Activated CD8-positive, alpha-beta memory T cell treated with anti-CD3 and anti-CD28 coated beads, Interleukin-2, amount 50 U/mL, for 1 hour (primary cell): ENCODE measurements around the gene MTX1.
"Not testable (repeated sequence)": the region's sequence is repeated elsewhere in the genome, so short reads cannot be mapped to it uniquely, and the experiment has no call there.

Experiments
- DNase-seq: peaks from one replicate; pipeline ENCODE4 v3.0.0-alpha.2; 2020; ENCODE audit errors: extremely low read depth

Gene MTX1

DNA sequence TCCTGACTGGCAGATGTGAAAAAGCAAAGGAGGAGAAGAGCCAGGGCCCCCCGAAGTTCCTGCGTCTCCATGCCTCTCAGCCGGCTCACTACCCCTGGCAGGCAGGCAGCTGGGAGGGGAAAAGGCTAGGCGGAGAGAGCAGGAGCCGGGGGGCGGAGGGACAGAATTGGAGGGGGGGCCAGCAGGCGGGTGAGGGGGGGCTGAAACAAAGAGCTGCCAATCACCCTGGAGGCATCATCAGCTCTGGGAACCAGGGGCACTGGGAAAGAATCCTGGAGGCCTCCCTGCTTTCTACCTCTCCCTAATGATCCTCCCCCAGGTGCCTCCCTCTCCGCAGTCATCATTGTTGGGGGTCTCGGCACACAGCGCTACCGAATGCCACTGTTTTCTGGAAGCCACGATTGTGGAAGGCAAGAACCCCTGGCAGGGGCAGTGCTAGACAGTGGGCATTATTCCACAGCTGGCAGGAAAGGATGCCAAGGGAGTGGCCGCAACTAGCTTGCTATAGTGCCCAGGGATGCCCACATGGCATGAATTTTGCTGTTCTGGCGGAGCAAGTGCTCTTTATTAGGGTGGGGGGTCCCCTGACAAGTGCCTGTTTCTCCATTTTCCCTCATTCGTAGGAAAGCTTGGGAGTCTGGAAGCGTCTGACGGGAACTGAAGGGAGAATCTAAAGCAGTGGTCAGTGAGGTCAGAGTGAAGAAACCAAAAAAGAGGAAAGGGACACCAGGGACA, 522 bp upstream of the MTX1 start, which contains the start of gene THBS3:
TSS of gene THBS3 (minus strand) at position 92 of the 735 bp plus-strand sequence. CDS start at position 71, 21 bp downstream.
- no peak for DNase-seq

DNA sequence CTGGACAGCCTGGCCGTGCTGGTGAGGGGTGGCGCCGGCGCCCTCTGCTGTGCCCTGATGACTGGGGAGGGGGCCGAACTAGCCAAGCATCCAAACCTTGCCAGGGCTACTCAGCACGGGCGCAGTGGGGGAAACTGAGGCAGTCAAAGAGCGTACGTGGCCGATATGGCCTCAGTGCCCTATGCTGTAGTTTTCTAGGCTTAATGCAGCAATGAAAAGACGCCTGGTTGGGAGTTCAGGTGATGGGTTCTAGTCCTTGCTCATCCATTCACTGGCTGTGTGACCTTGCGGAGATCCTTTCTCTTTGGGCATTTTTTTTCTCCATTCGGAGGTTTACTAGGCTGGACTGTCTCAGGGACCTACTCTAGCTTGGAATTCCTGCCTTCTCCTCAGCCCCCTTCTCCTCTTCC, 822 bp downstream of the MTX1 start:
- no peak for DNase-seq

- no peak for DNase-seq
These were observed 2.0 kb downstream of the MTX1 start for GRCh38 chr1:155210314-155211104.

DNA sequence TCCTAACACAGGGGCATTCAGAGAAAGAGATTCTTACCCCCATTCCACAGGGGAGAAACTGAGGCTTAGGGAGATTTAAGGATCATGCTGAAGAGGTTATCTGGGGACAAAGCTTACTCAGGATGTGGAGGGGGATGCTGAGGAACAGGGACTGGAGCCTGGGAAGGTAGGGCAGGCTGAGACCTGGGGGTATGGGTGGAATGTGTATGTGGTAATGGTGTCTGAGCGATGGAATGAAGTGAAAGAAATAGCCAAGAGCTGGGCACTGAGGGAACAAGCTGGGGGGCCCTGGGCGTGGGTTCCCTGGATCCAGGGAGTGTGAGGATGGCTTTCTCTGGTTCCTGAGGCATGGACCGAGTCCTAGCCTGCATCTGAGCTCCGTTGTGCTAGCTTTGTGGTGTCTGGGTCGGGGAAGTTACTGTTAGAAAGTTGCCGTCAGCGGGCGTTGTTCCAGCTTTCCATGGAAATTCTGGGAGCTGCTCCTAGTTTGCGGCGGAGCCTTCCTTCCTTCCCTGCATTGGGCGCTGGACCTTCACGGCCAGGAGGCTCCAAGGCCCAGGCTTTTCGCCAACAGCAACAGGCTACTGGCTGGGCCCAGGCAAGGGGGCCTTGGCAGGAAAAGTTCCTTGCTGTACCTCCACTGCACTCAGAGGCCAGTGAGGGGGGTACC, 3.0 kb downstream of the MTX1 start:
- not testable (repeated sequence) for DNase-seq

DNA sequence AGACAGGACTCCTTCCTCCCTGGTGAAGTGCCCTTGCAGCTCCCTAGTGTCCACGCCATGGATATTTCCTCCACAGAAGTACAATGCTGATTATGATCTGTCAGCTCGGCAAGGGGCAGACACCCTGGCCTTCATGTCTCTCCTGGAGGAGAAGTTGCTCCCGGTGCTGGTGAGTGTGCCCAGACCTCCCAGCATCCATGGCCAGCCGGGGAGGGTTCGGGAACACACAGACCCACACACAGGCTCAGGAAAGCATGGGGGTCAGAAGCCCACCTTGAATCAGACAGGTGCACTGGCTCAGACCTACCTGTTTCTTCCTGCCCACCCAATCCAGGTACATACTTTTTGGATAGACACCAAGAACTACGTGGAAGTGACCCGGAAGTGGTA, 3.6 kb downstream of the MTX1 start:
- DNase-seq, result not testable (repeated sequence)

GRCh38 chr1:155214702-155215101, 6.2 kb downstream of the MTX1 start:
- DNase-seq, result not testable (repeated sequence)

GRCh38 chr1:155218854-155219591, 10.5 kb downstream of the MTX1 start:
- DNase-seq, result no peak

- no peak for DNase-seq
These were observed 11.1 kb downstream of the MTX1 start for GRCh38 chr1:155219592-155220031.

- not testable (repeated sequence) for DNase-seq
These were observed 11.9 kb downstream of the MTX1 start for GRCh38 chr1:155220211-155220965.

DNA sequence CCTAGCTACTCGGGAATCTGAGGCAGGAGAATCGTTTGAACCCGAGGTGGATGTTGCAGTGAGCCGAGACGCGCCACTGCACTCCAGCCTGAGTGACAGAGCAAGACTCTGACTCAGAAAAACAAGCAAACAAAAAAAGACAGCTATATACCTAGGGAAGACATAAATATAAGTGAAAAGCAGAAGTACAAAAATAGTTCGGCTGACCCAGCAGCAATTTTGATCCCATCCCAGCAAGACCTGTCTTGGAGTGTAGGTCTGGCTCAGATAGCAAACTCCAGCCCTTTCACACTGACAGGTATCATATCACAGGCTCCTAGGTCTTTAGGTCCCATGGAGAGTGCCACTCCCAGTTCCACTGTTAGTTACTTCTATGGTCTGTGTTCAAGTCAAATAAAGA, 14.6 kb downstream of the MTX1 start:
- DNase-seq, result no peak

DNA sequence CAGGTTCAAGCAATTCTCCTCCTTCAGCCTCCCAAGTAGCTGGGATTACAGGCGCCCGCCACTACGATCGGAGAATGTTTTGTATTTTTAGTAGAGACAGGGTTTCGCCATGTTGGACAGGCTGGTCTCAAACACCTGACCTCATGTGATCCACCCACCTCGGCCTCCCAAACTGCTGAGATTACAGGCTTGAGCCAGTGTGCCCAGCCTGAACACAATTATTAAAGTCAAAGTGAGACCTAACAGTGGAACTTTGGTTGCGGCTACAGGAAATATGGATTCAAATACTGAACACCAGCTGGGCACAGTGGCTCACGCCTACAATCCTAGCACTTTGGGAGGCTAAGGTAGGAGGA, 16.9 kb downstream of the MTX1 start:
- not testable (repeated sequence) for DNase-seq

GRCh38 chr1:155226188-155226909, 17.9 kb downstream of the MTX1 start:
- peak; percentile 87 for DNase-seq

GRCh38 chr1:155226910-155227260, 18.4 kb downstream of the MTX1 start:
- DNase-seq, result no peak

GRCh38 chr1:155227261-155228095, 19.0 kb downstream of the MTX1 start:
- DNase-seq, result peak; percentile 100

DNA sequence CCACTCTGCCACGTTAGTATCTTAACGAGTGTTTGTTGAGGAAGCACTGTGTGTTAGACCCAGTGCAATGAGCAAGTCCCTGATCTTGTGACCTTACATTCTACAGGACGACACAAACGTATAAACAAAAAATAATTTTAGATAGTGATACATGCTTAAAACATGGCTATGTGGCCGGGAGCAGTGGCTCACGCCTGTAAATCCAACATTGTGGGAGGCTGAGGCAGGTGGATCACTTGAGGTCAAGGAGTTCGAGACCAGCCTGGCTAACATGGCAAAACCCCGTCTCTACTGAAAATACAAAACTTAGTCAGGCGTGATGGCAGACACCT, 19.6 kb downstream of the MTX1 start:
- no peak for DNase-seq

- DNase-seq, result not testable (repeated sequence)
These were observed 22.8 kb downstream of the MTX1 start for GRCh38 chr1:155231302-155231701.

DNA sequence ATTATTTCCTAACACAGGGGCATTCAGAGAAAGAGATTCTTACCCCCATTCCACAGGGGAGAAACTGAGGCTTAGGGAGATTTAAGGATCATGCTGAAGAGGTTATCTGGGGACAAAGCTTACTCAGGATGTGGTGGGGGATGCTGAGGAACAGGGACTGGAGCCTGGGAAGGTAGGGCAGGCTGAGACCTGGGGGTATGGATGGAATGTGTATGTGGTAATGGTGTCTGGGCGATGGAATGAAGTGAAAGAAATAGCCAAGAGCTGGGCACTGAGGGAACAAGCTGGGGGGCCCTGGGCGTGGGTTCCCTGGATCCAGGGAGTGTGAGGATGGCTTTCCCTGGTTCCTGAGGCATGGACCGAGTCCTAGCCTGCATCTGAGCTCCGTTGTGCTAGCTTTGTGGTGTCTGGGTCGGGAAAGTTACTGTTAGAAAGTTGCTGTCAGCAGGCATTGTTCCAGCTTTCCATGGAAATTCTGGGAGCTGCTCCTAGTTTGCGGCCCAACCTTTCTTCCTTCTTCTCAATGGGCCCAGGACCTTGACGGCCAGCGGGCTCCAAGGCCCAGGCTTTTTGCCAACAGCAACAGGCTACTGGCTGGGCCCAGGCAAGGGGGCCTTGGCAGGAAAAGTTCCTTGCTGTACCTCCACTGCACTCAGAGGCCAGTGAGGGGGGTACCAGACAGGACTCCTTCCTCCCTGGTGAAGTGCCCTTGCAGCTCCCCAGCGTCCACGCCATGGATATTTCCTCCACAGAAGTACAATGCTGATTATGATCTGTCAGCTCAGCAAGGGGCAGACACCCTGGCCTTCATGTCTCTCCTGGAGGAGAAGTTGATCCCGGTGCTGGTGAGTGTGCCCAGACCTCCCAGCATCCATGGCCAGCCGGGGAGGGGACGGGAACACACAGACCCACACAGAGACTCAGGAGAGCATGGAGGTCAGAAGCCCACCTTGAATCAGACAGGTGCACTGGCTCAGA, 23.8 kb downstream of the MTX1 start:
- not testable (repeated sequence) for DNase-seq

GRCh38 chr1:155233502-155233901, 25.0 kb downstream of the MTX1 start:
- DNase-seq, result not testable (repeated sequence)
